GM21390 (cell line): ENCODE results near the gene ZDHHC11B.

ENCODE experiments used
- ATAC-seq: cut with Tn5 transposase; IDR thresholded peaks from one replicate; pipeline ENCODE4 v1.9.1; 2021; ENCODE audit not compliant: unreplicated experiment

Gene ZDHHC11B

GRCh38 chr5:675871-676698, 108.4 kb downstream of the ZDHHC11B start:
- no peak for ATAC-seq

- no peak for ATAC-seq
Measured at GRCh38 chr5:675111-675870, 109.2 kb downstream of the ZDHHC11B start.

- ATAC-seq, result no peak
Measured at GRCh38 chr5:674630-675011, 109.9 kb downstream of the ZDHHC11B start.

- ATAC-seq, result no peak
Measured at GRCh38 chr5:673831-674629, 110.5 kb downstream of the ZDHHC11B start.

- no peak for ATAC-seq
Measured at GRCh38 chr5:673161-673830, 111.2 kb downstream of the ZDHHC11B start.

GRCh38 chr5:672329-673160, 112.0 kb downstream of the ZDHHC11B start:
- ATAC-seq, result no peak

- no peak for ATAC-seq
Measured at GRCh38 chr5:671459-672328, 112.8 kb downstream of the ZDHHC11B start.

- ATAC-seq, result no peak
Measured at GRCh38 chr5:670396-671270, 113.9 kb downstream of the ZDHHC11B start.

GRCh38 chr5:669842-670395, 114.6 kb downstream of the ZDHHC11B start:
- no peak for ATAC-seq

- no peak for ATAC-seq
Measured at GRCh38 chr5:669111-669841, 115.3 kb downstream of the ZDHHC11B start.

GRCh38 chr5:668283-668995, 116.1 kb downstream of the ZDHHC11B start:
- ATAC-seq, result no peak

GRCh38 chr5:666816-667498, 117.6 kb downstream of the ZDHHC11B start:
- no peak for ATAC-seq

GRCh38 chr5:665956-666711, 118.4 kb downstream of the ZDHHC11B start:
- ATAC-seq, result no peak

GRCh38 chr5:665541-665955, 119.0 kb downstream of the ZDHHC11B start:
- ATAC-seq, result no peak

GRCh38 chr5:664994-665360, 119.6 kb downstream of the ZDHHC11B start:
- ATAC-seq, result no peak
